COLO829 (cell line): ENCODE measurements around the gene SLC6A11.

Experiments used
- DNase-seq: peaks from one replicate; pipeline ENCODE4 v3.0.0; 2012; ENCODE audit warnings: low spot score

SLC6A11 gene

DNA sequence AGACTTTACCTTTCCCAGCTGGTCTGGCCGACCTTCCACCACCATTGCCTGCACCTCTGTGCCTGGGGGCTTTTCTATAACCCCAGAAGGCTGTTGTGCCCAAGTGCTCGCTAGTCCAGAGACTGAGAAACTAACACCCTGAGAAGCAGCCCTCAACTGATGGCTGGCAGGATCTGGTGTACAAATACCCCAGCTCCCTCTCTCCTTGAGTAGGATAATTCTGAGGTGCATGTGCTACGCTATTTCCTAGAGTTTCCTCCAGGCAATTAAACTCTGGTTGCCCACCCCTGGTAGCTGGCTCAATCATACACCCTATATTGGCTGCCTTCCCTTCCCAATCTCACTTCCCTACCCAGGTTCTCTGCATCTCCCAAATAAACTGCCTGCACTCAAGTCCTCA lies 165.0 kb downstream of the SLC6A11 start:
- DNase-seq: no peak

DNA sequence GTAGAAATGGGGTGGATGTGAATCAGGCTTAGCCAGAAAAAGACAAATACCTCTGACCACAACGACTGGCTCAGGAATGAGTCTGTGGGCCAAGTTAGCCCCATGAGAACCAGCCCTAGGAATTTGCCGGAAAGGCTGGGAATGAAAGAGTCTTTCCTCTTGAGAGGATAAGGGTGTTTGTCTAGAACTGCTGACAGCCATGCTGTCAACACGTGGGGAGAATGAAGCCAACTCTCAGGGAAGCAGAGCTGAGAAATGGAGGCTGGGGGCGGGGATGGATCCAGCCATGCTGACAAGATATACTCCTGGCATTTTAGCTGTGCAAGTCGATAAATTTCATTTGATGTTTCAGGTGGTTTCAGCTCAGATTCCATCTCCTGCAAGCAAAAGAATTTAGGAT lies 165.9 kb downstream of the SLC6A11 start:
- DNase-seq: no peak

DNA sequence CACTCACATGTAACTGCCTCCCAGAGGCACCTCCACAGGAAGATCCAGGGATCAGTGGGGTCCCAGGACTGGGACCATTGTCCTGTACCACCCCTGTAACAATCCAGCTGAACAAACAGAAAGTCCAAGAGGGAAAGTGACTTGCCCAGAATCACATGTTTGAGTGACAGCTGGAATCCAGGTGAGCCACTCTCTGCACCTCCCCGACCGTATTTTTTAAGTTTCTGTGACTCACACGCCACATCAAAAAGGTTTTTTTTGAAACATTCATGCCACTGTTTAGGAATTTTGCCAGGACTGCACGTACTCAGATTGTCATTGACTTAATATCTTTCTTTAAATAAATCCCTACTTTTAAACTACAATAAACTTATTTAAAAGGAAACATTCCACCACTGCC lies 166.8 kb downstream of the SLC6A11 start:
- DNase-seq: no peak

DNA sequence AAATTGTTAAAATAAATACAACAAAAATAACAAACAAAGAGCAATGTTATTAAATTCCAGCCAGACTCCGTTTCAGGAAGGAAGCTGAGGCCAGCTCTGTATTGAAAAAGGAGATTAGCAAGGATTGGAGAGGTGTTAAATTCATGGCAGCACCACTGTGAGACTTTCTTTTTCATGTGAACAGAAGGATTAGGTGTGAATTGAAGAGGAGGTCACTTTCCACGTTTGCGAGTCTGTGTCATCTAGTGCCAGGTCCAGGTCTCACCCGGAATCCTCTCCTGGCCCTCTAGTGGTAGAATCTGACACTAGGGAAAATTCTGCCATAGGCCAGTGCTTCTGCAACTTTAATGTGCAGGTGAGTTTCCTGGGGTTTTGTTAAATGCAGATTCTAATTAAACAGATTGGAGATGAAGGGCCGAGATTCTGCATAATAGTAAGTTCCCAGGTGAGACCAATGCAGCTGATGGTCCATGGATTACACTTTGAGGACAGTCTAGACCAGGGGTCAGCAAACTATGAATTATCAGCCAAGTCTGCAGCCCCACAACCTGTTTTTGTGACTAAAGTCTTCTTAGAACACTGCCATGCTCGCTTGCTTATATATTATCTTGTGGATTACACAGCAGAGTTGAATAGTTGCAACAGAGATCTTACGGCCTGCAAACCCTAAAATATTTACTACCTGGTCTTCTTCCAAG lies 167.3 kb downstream of the SLC6A11 start:
- peak; percentile 35 for DNase-seq

DNA sequence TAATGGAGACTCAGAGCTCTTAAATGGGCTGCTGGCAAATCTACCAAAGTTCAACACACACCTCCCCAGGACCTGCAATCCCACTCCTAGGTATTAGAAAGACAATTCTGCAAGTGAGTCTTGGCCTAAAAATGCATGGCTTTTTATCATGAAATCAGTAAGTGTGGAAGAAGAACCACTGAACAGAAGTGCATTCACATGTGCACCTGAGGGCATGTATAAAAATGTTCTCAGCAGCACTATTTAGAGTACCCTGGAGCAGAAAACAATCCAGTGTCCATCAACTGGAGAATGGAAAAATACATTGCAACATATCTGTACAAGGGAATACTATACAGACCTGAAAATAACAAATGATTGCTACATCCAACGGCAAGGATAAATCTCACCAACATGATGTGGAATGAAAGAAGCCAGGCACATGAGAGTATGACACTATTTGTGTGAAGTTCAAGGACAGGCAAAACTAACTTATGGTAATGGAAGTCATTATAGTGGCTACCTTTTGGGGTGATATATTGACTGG lies 168.4 kb downstream of the SLC6A11 start:
- no peak for DNase-seq

DNA sequence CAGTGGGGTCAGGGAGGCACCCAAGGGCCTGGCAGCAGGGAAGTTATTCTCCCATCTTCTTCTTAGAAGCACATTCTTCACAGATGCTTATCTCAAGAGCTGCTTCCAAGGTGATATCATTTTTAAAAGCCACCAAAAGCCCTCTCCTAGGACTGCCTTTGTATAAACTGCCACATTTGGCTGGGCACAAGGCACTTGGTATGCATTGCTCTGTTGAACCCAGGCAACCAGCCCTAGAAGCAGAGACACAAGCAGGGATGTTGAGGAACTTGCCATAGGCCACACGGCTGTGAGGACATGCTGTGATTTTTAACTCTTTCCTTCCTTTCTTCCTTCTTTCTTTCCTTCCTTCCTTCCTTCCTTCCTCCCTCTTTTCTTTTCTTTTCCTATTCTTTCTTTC lies 169.2 kb downstream of the SLC6A11 start:
- no peak for DNase-seq

DNA sequence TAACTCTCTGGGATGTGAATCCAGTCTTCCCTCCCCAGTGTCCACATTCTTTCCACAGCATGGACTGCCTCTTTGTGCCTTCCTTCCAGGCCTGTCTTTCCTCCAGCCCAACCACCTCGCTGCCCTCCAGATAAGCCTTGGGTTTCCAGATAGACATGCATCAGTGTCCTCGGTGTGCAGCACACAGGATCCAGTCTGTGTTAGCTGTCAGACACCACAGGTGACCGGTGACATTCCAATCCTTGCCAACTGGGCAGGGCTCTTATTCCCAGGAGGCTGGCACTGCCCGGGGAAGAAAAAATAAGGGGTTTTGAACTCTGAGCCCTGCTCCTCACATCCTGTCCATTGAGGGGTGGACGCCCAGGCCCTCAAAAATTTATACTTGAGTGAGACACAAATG lies 170.6 kb downstream of the SLC6A11 start:
- DNase-seq: no peak

DNA sequence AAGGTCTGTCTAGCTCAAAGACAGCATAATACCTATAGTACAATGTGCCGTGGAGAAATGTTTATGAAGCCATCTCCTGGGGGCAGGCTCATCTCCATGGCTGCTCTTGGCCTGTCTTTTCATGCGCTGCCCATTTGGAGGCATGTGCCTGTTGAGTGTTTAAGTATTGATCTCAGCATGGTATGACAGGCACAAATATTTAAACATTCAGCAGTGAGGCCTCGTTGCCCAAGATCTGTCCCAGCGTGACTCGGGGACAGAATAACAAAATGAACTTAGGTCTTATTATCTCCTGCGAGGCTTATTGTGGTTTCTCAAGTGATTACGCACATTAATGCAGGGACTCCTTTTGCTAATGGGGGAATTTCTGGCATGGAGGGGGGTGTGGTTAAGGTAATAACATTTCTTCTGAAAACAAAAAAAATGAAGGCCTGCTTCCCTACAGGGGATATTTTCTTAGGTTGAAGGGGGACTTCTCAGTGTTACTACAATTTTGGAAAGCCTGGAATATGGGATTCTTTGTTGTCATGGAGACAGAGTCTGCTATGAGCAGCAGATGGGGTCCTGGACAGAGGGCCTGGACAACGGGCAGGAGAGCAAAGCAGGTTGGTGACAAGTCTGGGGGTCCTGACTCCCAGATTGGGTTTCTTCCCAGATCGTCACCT lies 172.1 kb downstream of the SLC6A11 start:
- no peak for DNase-seq

DNA sequence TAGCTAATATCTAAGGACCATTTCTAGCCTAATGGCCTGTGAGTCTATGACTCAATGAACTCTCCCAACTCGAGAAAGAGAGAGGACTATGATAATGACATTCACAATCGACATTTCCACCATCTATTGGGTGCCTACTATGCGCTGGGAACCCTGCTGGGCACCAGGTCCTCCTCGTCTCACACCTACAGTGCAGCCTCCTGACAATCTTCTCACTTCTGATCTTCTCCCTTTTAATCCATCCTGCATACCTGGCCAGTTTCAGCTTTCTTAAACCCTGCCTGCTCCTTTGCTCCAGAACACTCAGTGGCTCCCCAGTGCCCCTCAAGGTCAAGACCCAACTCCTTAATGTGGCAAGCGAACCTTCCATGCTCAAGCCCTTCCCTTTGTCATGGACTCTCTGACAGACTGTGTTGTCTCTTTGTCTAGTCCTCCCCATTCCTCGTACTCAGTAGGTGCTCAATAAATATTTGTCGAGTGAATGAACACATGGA lies 173.0 kb downstream of the SLC6A11 start:
- no peak for DNase-seq
